SU-DHL-6 (cell line): ENCODE results near the gene ANKS6.

Source experiments
- H2AFZ ChIP-seq: fragments of 200-600 bp; sonication (generic); 2 replicates; pipeline ENCODE4 v1.6.1; 2014; ENCODE audit warnings: low read depth, mild to moderate bottlenecking, moderate library complexity, mixed read lengths, antibody characterized with exemption, low read length; ENCODE audit not compliant: severe bottlenecking
- H3F3A ChIP-seq: fragments of 200-600 bp; shearing (Covaris generic); 2 replicates; pipeline ENCODE4 v1.6.0; 2016; ENCODE audit warnings: antibody characterized with exemption, mild to moderate bottlenecking; ENCODE audit not compliant: insufficient read depth
- H3K27ac ChIP-seq: fragments of 200-600 bp; sonication (generic); 2 replicates; pipeline ENCODE4 v1.5.1; 2016; ENCODE audit warnings: low read depth, mild to moderate bottlenecking, low read length, moderate library complexity, mixed read lengths
- H3K27me3 ChIP-seq: fragments of 200-600 bp; sonication (generic), shearing (Covaris generic); 2 replicates; pipeline ENCODE4 v1.6.0; 2014; ENCODE audit warnings: mild to moderate bottlenecking, low read length
- H3K36me3 ChIP-seq: fragments of 200-600 bp; sonication (generic); 2 replicates; pipeline ENCODE4 v1.6.1; 2014; ENCODE audit warnings: mild to moderate bottlenecking, low read length, mixed read lengths
- H3K4me2 ChIP-seq: fragments of 300-600, 200-600 bp; shearing (Covaris generic), sonication (generic); 2 replicates; pipeline ENCODE4 v1.6.0; 2014; ENCODE audit warnings: low read length, low read depth, mild to moderate bottlenecking; ENCODE audit not compliant: poor library complexity, severe bottlenecking
- H3K4me3 ChIP-seq: fragments of 200-600 bp; sonication (generic); 2 replicates; pipeline ENCODE4 v1.5.1; 2014; ENCODE audit warnings: antibody characterized with exemption, low read length, mild to moderate bottlenecking, mixed read lengths; ENCODE audit not compliant: insufficient read depth, poor library complexity, severe bottlenecking
- H3K79me2 ChIP-seq: fragments of 200-600 bp; sonication (generic); 2 replicates; pipeline ENCODE4 v1.6.1; 2014; ENCODE audit warnings: mild to moderate bottlenecking, low read length, moderate library complexity; ENCODE audit not compliant: insufficient read depth
- H3K9ac ChIP-seq: fragments of 200-600 bp; sonication (generic); 2 replicates; pipeline ENCODE4 v1.7.0; 2014; ENCODE audit warnings: mild to moderate bottlenecking, low read length
- H3K9me2 ChIP-seq: fragments of 200-600 bp; sonication (generic); replicated peaks from 2 replicates; pipeline ENCODE4 v1.6.1; 2014; ENCODE audit warnings: low read length; ENCODE audit not compliant: insufficient read depth
- H3K9me3 ChIP-seq: fragments of 200-600 bp; sonication (generic); 2 replicates; pipeline ENCODE4 v1.6.1; 2014; ENCODE audit warnings: low read length, mixed read lengths; ENCODE audit not compliant: insufficient read depth
- H4K20me1 ChIP-seq: fragments of 200-600 bp; sonication (generic); 2 replicates; pipeline ENCODE4 v1.6.1; 2014; ENCODE audit warnings: low read depth, mild to moderate bottlenecking, antibody characterized with exemption, low read length, moderate library complexity, mixed read lengths
- EZH2phosphoT487 ChIP-seq: fragments of 200-600 bp; sonication (generic), shearing (Covaris generic); conservative IDR thresholded peaks from 2 replicates; pipeline ENCODE4 v1.6.1; 2018; ENCODE audit warnings: mild to moderate bottlenecking, antibody characterized with exemption, low read length, moderate library complexity, mixed read lengths
- TF ChIP-seq, protein P1 (sequence below): fragments of 200-600 bp; sonication (generic); IDR thresholded peaks from one replicate; pipeline ENCODE4 v1.5.1; 2017; ENCODE audit warnings: antibody characterized with exemption, mild to moderate bottlenecking, low read length, moderate library complexity; ENCODE audit not compliant: insufficient read depth, poor library complexity, severe bottlenecking

Gene ANKS6

DNA sequence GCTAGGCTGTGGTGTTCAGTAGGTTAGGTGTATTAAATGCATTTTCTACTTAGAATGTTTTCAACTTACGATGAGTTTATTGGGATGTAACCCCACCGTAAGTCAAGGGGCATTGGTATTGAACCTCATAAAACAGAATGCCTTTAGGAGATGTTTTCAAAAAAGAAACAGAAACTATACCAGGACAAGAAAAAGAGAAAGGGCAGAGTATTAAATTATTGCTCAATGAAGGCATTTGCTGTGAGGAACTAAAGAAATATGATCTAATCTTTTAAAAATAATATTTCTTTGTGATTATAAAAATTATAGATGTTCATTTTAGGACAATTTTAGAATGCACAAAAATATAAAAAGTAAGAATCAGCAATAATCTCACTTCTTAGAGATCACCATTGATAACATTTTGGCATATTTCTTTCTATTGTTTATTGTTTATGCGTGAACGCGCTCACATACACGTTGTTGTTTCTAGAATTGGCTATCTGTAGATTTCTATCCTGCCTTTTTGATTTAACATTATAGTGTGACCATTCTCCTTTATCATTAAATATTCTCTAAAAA lies 19.1 kb upstream of the ANKS6 start:
- no peaks in the 10 kb centered on the region for H3F3A ChIP-seq
- H3K27me3 ChIP-seq, result no peaks in the 10 kb centered on the region
- H3K36me3 ChIP-seq, result no peaks in the 10 kb centered on the region
- no peak overlapping the region for H3K4me2 ChIP-seq
- H3K4me3 ChIP-seq, result no peak overlapping the region
- no peaks in the 10 kb centered on the region for H3K9me2 ChIP-seq
- no peak overlapping the region for H2AFZ ChIP-seq
- no peak overlapping the region for H3K27ac ChIP-seq
- peaks cover 7% of the 10 kb centered on the region; the same call in 1 of the 2 replicates for H3K9me3 ChIP-seq
- TF ChIP-seq, protein P1, sequence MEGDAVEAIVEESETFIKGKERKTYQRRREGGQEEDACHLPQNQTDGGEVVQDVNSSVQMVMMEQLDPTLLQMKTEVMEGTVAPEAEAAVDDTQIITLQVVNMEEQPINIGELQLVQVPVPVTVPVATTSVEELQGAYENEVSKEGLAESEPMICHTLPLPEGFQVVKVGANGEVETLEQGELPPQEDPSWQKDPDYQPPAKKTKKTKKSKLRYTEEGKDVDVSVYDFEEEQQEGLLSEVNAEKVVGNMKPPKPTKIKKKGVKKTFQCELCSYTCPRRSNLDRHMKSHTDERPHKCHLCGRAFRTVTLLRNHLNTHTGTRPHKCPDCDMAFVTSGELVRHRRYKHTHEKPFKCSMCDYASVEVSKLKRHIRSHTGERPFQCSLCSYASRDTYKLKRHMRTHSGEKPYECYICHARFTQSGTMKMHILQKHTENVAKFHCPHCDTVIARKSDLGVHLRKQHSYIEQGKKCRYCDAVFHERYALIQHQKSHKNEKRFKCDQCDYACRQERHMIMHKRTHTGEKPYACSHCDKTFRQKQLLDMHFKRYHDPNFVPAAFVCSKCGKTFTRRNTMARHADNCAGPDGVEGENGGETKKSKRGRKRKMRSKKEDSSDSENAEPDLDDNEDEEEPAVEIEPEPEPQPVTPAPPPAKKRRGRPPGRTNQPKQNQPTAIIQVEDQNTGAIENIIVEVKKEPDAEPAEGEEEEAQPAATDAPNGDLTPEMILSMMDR, result no peak
- TF ChIP-seq EZH2phosphoT487, result no peak
- H3K9ac ChIP-seq, result no peak overlapping the region
- no peaks in the 10 kb centered on the region for H3K79me2 ChIP-seq
- H4K20me1 ChIP-seq, result no peaks in the 10 kb centered on the region

DNA sequence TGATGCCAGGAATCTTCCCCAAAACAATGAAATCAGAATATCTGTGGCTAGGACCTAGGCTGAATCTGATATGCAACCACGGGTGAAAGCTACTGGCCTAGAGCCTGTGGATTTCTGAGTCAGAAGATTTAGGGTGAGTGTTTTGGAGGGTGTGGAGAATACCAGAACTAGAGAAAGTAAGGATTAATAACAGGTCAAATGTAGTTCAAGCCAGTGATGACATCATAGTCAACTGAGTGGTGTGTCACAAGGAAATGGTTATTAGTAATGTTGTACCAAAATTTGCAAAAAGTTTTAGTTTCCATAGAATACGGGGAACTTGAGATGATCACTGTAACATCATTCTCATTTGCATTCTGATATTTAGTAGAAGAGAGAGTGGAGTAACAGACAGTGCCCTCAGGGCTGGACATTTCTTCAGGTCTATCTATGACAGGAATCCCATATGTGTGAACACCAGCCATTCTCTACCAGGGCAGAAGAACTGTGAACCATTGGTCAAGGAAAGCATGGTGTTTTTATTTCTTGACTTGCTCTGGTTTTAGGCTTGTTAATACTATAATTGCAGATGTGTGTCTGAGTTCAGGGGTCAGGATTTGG lies 14.8 kb upstream of the ANKS6 start:
- H3K36me3 ChIP-seq, result no peaks in the 10 kb centered on the region
- no peaks in the 10 kb centered on the region for H4K20me1 ChIP-seq

DNA sequence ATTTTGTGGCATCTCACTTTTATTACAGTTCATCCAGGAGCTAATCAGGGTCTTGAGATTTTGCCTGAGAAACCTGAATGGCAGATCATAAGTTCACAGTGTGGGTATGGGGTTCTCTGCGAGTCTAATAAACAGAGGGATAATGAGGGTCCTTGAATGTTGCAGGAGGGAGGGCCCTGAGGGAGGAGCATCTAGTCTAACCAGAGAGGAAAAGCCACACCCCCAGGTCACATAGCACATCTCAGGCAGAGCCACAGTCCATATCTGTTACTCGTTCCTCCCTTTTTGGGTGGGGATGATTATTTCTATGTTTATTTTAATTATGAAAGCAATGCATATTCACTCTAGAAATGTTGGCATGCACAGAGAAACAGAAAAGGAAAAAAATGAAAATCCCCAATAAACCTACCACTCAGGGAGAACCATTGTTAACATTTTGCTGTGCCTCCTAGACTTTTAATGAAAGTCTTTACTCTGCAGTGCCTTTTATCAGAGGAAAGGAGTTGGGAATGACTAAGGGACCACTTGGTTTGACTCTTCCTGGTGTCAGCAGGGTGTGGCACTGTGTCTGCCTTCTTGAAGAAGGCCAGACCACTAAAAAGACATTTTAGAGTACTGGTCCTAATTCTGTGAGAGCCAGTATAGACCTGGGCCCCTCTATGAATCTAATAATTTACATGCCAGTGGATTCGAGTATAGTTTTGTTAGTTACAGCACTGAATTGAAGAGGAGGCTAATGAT lies 13.9 kb upstream of the ANKS6 start:
- no peaks in the 10 kb centered on the region; the same call in 1 of the 2 replicates for H3F3A ChIP-seq
- TF ChIP-seq, protein P1, result no peak
- TF ChIP-seq EZH2phosphoT487, result no peak
- no peaks in the 10 kb centered on the region for H3K9me2 ChIP-seq
- no peak overlapping the region for H3K9ac ChIP-seq
- H3K27ac ChIP-seq, result no peak overlapping the region
- no peak overlapping the region for H3K4me3 ChIP-seq
- H3K9me3 ChIP-seq, result peaks cover 7% of the 10 kb centered on the region; the same call in 1 of the 2 replicates
- H2AFZ ChIP-seq, result no peak overlapping the region
- no peak overlapping the region for H3K4me2 ChIP-seq
- no peaks in the 10 kb centered on the region for H3K36me3 ChIP-seq
- H4K20me1 ChIP-seq, result no peaks in the 10 kb centered on the region
- H3K27me3 ChIP-seq, result no peaks in the 10 kb centered on the region
- no peaks in the 10 kb centered on the region for H3K79me2 ChIP-seq

More for the DNA sequence above, 14.8 kb upstream of the ANKS6 start:
- Histone ChIP-seq H3K27ac (no peak overlapping the region), H3K79me2 (no peaks in the 10 kb centered on the region), H3K9me3 (peaks cover 7% of the 10 kb centered on the region; the same call in 1 of the 2 replicates), H2AFZ (no peak overlapping the region), H3K27me3 (no peaks in the 10 kb centered on the region), H3K9ac (no peak overlapping the region), H3F3A (no peaks in the 10 kb centered on the region; the same call in 1 of the 2 replicates), H3K9me2 (no peaks in the 10 kb centered on the region), H3K4me3 (no peak overlapping the region), H3K4me2 (no peak overlapping the region)
- no peak for TF ChIP-seq EZH2phosphoT487
- TF ChIP-seq, protein P1, result no peak
